GM21529 (cell line): ENCODE measurements around the gene TMEM156.

Experiments used
- ATAC-seq: cut with Tn5 transposase; IDR thresholded peaks from one replicate; pipeline ENCODE4 v1.9.1; 2021; ENCODE audit not compliant: unreplicated experiment

TMEM156 gene

DNA sequence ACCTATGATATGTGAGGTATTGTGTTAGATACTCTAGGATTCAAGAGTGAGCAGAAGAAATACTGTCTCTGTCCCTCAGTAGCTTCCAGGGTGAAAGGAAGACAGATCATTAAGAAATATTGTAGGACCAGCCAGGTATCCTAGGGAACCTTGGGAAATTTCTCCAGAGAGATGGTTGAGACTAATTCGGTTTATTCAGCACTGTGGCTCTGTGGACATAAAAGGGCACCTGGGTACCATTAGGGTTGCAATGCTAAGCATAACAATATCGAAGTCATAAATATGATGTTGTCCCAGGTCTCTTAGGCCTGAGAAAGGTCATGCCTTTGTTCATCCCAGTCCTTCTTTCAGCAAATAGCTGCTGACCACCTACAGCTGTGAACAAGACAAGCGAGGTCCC lies 103.6 kb downstream of the TMEM156 start:
- no peak for ATAC-seq

DNA sequence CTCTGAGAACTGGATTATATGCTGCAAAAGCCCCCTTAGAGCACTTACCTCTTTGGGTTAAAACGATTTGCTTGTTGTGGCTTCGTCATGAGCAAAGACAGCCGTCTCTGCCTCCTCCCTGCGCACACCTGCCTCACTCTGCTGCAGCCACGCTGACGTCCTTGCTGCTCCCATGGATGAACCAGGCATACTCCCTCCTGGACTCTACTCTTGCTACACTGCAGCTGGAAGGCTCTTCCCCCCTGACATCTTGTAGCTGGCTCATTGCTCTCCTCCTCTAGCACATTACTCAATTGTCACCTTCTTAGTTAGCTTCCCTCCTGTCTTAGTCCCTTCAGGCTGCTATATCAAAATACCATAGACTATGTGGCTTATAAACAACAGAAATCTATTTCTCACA lies 105.3 kb downstream of the TMEM156 start:
- no peak for ATAC-seq

DNA sequence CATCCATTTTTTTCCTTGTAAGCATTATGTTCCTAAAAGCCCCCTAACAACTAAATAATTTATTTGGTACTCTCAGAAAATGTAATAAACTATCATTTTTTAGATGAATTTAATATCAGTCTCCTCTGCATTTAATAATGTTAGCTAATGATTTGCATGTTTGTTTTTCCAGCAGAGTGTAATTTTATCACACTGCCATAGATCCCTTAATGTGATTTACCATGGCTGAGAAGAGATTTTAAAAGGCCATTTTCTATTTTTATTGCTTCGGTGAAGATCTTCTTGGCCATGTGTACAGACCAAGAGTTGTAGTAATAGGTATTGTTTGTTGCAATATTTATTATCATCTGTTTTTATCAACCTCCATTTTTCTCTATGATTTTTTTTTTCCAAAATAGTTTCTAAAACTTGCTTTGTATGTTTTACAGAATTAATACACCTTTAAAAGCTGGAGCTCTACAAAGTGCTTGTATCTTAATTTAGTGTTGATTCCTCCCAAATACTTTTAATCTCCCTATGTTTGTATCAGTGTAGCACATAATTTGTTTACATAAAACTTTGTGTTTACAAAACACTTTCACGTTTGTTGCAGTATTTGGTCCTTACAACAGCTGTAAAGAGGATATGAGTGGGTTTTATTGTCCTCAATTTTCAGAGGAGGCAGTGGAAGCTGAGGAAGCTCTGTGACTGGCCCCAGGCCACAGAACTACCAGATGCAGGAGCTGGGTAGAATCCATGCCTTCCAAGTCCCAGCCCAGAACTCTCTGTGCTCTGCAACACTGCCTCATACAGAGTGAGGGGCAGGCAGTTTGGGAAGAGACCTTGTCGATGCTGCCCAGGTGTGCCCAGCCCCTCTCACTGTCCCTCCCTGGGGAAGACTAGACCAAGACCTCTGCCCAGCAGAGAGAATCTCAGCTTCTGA lies 106.5 kb downstream of the TMEM156 start:
- ATAC-seq = no peak

DNA sequence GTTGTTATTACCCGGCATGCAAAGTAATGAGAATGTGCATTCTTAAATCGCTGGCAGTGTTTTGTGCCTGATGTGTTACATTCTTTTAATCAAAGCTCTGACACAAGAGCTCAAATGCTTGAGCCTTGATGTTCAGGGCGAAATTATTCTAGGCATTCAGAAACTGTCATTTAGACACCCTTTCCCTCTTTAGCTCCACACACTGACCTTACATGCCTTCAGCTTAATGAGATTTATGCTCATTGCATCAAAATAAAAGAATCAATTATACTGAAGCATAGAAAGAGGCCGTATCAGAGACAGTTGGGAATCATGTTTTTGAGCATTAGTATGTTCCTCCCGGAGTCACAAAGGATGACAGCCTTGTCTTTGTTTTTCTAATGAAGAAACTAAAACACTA lies 107.9 kb downstream of the TMEM156 start:
- ATAC-seq = no peak

DNA sequence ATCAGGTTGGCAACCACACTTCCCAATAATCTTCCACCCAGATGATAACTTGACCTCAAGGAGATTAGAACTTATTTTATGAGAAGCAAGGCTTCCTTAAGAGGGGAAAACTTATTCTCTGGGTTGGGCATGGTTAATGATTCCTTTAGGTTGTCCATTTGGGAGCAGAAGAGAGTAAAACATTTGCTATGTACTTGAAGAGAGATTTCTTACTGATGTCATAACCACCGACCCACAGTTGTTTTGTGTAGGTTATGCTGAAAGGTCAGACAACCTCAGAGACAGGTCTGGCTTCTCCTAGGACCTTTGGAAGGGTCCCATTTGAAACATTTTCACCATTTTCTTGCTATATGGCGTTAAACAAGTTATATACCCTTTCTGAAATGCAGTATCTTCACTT lies 108.5 kb downstream of the TMEM156 start:
- no peak for ATAC-seq

DNA sequence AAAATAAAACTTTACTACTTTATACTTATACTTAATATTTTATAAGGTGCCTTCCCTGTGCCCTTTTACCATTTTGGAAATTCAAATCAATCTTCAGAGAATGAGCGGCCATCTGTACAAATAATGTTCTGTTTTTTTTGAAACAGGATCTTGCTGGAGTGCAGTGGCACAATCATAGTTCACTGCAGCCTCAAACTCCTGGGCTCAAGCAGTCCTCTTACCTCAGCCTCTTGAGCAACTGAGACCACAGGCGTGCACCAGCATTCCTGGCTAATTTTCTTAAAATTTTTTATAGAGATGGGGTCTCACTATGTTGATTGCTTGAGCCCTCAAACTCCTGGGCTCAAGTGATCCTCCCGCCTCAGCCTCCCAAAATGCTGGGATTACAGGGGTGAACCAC lies 111.1 kb downstream of the TMEM156 start:
- ATAC-seq = no peak

DNA sequence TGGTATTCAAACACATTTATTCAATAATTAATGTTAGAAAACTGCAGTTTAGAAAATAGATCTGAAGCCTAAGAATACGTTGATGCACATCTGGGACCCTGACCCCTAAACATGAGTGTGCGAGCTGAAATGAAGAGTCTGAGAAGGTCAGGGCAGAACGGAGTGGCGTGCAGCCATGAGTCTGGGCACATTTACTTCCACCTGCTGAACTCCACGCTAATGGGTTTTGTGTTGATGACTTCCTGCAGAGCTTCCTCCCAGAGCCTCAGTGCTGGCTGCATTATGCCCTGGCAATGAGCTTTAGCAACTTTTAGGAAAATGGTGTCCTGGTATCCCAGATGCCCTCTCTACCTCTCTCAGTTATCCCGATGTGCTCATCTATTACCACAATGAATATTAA lies 111.5 kb downstream of the TMEM156 start:
- ATAC-seq = no peak

DNA sequence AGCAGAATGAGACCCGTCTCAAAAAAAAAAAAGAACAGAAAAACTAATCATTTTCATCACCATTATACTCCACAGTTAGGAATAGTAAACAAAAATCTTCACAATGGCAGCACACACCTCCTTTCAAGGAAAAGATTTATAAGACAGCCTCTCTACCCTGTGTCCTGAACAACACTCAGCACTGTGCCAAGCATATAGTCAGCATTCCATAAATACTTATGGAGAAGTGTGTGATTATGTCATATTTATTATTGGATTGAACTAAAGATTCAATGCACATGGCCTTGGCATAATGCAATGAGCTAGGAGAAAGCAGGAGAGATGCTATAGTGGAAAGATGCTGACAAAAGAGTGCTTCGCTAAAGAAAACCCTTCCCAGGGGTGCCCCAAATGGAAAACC lies 112.0 kb downstream of the TMEM156 start:
- ATAC-seq = no peak

DNA sequence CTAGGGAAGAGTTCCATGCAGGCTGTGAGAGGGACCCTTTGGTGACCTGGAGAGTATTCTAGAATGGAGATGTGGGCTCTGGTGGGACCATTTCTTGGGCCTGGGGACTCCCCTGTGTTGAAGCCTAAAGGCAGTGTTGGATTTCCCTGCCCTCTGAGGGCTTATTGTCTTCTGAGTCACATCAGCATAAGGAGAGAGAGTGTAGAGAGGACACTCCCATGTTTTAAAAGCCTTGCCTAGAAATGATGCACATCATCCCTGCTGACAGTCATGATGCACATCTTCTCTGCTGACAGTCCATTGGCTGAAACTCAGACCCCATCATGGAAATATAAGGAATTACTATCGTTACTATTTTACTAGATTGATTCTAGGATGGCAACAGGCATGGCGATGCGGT lies 112.7 kb downstream of the TMEM156 start:
- no peak for ATAC-seq

DNA sequence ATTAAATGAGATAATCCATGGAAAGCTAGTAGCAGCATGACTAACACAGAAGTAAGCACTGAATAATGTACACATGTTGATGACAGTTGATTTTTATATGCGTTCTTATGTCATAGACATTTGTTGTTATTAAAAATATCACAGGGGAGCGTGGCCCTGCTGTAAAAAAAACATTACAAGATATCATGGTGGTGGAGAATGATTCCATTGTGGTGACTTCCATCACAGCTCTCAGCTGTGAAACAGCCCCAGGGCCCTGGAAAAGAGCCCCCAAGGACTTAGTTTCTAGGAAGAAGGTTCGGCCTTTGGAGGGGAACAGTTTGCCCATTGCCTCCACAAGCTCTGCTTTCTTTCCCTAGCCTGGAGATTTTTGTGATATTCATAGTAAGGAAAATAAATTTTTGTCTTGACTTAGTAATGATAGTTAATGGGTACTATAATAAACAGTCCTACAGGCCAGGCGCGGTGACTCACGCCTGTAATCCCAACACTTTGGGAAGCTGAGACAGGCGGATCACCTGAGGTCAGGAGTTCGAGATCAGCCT lies 114.7 kb downstream of the TMEM156 start:
- ATAC-seq = no peak
